DND-41 (cell line): ENCODE measurements around the gene ZNF750.

Experiments
- ATAC-seq: fragments of 200-7000 bp; cut with Tn5 transposase; 3 replicates; pipeline ENCODE4 v1.9.1; 2021; ENCODE audit warnings: low read depth; ENCODE audit not compliant: insufficient read depth
- DNase-seq: peaks from one replicate; pipeline ENCODE4 v3.0.0-alpha.2; 2020
- H2AFZ ChIP-seq: 2 replicates; pipeline ENCODE4 v1.6.0; 2012; ENCODE audit warnings: low read depth, low read length
- H3K27ac ChIP-seq: 2 replicates; pipeline ENCODE4 v1.5.1; 2012; ENCODE audit warnings: low read length, inconsistent platforms
- H3K27me3 ChIP-seq: fragments of 200-600 bp; sonication (generic); 2 replicates; pipeline ENCODE4 v1.6.0; 2012; ENCODE audit warnings: low read length, mild to moderate bottlenecking, inconsistent platforms; ENCODE audit not compliant: insufficient read depth, poor library complexity
- H3K36me3 ChIP-seq: 2 replicates; pipeline ENCODE4 v1.5.1; 2012; ENCODE audit warnings: low read length, inconsistent platforms; ENCODE audit not compliant: insufficient read depth
- H3K4me1 ChIP-seq: 2 replicates; pipeline ENCODE4 v1.5.1; 2012; ENCODE audit warnings: mild to moderate bottlenecking, low read length; ENCODE audit not compliant: insufficient read depth
- H3K4me2 ChIP-seq: 2 replicates; pipeline ENCODE4 v1.6.0; 2012; ENCODE audit warnings: mild to moderate bottlenecking, moderate library complexity, low read length, inconsistent platforms; ENCODE audit not compliant: insufficient read depth
- H3K4me3 ChIP-seq, 2 experiments: fragments of 200-600 bp in 1 of 2; shearing (Covaris generic) in 1 of 2; 2 replicates each; pipeline ENCODE4 v1.5.1; 2012 to 2016; ENCODE audit warnings: inconsistent platforms in 2 of 2, low read length in 2 of 2, mild to moderate bottlenecking in 2 of 2, low read depth in 1 of 2, moderate library complexity in 1 of 2
- H3K79me2 ChIP-seq: 2 replicates; pipeline ENCODE4 v1.6.0; 2012; ENCODE audit warnings: low read length, inconsistent platforms; ENCODE audit not compliant: insufficient read depth
- H3K9ac ChIP-seq: 2 replicates; pipeline ENCODE4 v1.6.0; 2012; ENCODE audit warnings: low read depth, mild to moderate bottlenecking, inconsistent platforms, low read length, moderate library complexity
- H3K9me3 ChIP-seq: 2 replicates; pipeline ENCODE4 v1.5.1; 2012; ENCODE audit warnings: low read length, moderate library complexity, mild to moderate bottlenecking, inconsistent platforms; ENCODE audit not compliant: insufficient read depth, severe bottlenecking
- H4K20me1 ChIP-seq: 2 replicates; pipeline ENCODE4 v1.6.0; 2012; ENCODE audit warnings: low read length; ENCODE audit not compliant: insufficient read depth
- EZH2 ChIP-seq: IDR thresholded peaks from 3 replicates; pipeline ENCODE4 v1.6.1; 2012; ENCODE audit warnings: borderline replicate concordance, low read depth, mild to moderate bottlenecking, moderate library complexity, low read length, inconsistent platforms; ENCODE audit not compliant: severe bottlenecking
- TF ChIP-seq, protein P1 (sequence below): IDR thresholded peaks from 2 replicates; pipeline ENCODE4 v1.5.1; 2012; ENCODE audit warnings: borderline replicate concordance, low read length, moderate library complexity, mild to moderate bottlenecking; ENCODE audit not compliant: poor library complexity, severe bottlenecking; ENCODE audit errors: extremely low read depth

ZNF750 gene

GRCh38 chr17:82864713-82865248 lies 25.0 kb upstream of the ZNF750 start:
- Histone ChIP-seq H2AFZ (no peak overlapping the region), H3K9me3 (no peaks in the 10 kb centered on the region), H3K4me3 (peak overlapping the region in 1 of 2 experiments; percentile 55; a peak in 2 of 4 replicates), H3K4me2 (peak overlapping the region; percentile 79), H3K27ac (peak overlapping the region; percentile 99), H3K79me2 (peaks cover 84% of the 10 kb centered on the region), H3K4me1 (peaks cover 89% of the 10 kb centered on the region), H3K36me3 (peaks cover 40% of the 10 kb centered on the region), H3K27me3 (no peaks in the 10 kb centered on the region), H4K20me1 (0 out of 2 replicates have a peak, but pooled peaks cover 5% of the 10 kb centered on the region), H3K9ac (peak overlapping the region; percentile 73)
- ATAC-seq: peak; percentile 45
- no peak for TF ChIP-seq EZH2
- TF ChIP-seq, protein P1, sequence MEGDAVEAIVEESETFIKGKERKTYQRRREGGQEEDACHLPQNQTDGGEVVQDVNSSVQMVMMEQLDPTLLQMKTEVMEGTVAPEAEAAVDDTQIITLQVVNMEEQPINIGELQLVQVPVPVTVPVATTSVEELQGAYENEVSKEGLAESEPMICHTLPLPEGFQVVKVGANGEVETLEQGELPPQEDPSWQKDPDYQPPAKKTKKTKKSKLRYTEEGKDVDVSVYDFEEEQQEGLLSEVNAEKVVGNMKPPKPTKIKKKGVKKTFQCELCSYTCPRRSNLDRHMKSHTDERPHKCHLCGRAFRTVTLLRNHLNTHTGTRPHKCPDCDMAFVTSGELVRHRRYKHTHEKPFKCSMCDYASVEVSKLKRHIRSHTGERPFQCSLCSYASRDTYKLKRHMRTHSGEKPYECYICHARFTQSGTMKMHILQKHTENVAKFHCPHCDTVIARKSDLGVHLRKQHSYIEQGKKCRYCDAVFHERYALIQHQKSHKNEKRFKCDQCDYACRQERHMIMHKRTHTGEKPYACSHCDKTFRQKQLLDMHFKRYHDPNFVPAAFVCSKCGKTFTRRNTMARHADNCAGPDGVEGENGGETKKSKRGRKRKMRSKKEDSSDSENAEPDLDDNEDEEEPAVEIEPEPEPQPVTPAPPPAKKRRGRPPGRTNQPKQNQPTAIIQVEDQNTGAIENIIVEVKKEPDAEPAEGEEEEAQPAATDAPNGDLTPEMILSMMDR: peak; percentile 41
- DNase-seq: peak; percentile 86

- 0 out of 2 replicates have a peak, but pooled peaks cover 5% of the 10 kb centered on the region for H4K20me1 ChIP-seq
- H3K4me2 ChIP-seq: peak overlapping the region; percentile 79
- H3K4me1 ChIP-seq: peaks cover 96% of the 10 kb centered on the region
- peak overlapping the region; percentile 73 for H3K9ac ChIP-seq
- H3K79me2 ChIP-seq: peaks cover 84% of the 10 kb centered on the region
- peaks cover 34% of the 10 kb centered on the region for H3K36me3 ChIP-seq
- H3K9me3 ChIP-seq: no peaks in the 10 kb centered on the region
- no peaks in the 10 kb centered on the region for H3K27me3 ChIP-seq
- DNase-seq: peak; percentile 95
- peak; percentile 78 for ATAC-seq
- peak overlapping the region; percentile 99 for H3K27ac ChIP-seq
- H3K4me3 ChIP-seq: peak overlapping the region in 1 of 2 experiments; percentile 55; a peak in 2 of 4 replicates
- no peak overlapping the region for H2AFZ ChIP-seq
- no peak for TF ChIP-seq EZH2
- TF ChIP-seq, protein P1: no peak
Observed at GRCh38 chr17:82863941-82864712, 24.3 kb upstream of the ZNF750 start.

- no peak for ATAC-seq
- Histone ChIP-seq H4K20me1 (0 out of 2 replicates have a peak, but pooled peaks cover 2% of the 10 kb centered on the region), H3K4me3 (peak overlapping the region in 1 of 2 experiments; percentile 33; a peak in 2 of 4 replicates), H3K4me2 (peak overlapping the region; percentile 58), H3K79me2 (peaks cover 84% of the 10 kb centered on the region), H2AFZ (no peak overlapping the region), H3K4me1 (peaks cover 98% of the 10 kb centered on the region), H3K27me3 (no peaks in the 10 kb centered on the region), H3K9ac (peak overlapping the region; percentile 73), H3K9me3 (no peaks in the 10 kb centered on the region), H3K36me3 (peaks cover 32% of the 10 kb centered on the region), H3K27ac (peak overlapping the region; percentile 99)
- TF ChIP-seq, protein P1: peak; percentile 2
- TF ChIP-seq EZH2: no peak
- no peak for DNase-seq
Observed at GRCh38 chr17:82863383-82863940, 23.6 kb upstream of the ZNF750 start.
